ENCODE data around the gene CYB5R4.

- TF ChIP-seq CTCF (IDR thresholded peaks at IDR 0.05) (no peak), POLR2A (IDR thresholded peaks at IDR 0.05) (no peak)
Measured at GRCh38 chr6:83824831-83825230, 34.7 kb upstream of the CYB5R4 start.
